A549 treated with AZD2906 at 1 μM for 4 hours (cell line): ENCODE results near the gene DENND5A. TPM values are rescaled to one million over a fixed set of nuclear protein-coding genes. Genes with fewer than 3 reads are reported as not detected.

Experiments used
- total RNA-seq: library from RNA; stranded (reverse); fragments of 200-300 nt; extraction: Qiagen RNA extraction; gene quantifications from 5 replicates; pipeline ENCODE4 v1.2.3, GENCODE V29; 2022

Gene DENND5A
- 30.4 to 53.9 TPM (median 37.6 TPM) in 5 replicates for total RNA-seq

DNA sequence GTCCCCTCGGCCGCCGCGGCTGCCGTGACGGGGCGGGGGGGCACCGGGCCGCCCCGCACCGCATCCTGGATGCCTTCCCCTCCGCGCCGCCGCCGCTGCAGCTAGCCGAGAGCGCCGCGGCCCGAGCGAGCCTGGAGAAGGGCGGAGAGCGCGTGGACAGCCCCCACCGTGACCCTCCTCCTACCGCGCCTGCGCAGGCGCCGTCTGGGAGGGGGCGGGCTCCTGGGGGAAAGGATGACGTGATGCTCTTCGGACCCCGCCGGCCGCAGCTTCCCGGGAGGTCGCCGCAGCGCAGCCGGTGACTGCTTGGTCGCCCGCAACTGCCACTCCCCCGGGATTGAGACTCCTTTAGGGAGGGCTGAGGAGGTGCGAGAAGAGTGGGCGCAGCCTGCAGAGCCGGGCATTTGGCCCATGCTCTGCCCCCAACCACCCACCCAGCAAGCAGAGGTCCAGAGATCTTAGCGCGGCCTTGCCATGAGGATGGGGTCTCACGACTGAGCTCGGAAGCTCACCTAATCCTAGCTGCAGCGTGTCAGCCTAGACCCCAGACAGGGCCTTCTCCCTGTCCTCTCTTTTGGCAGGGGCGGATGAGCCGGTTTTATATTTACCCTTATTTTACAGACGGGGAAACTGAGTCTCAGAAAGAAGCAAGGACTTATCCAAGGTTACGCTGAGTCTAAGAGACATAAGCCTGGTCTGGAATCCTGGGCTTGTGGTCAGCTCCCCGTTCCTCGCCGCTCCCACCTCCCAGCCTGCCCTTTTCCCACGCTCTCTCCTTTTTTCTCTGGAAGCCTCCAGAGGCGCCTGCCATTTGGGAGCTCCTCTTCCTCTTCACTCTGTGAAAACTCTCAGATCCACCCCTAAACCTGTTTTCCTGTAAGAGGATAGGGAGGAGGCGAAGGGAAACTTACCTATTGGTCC, at the start of gene DENND5A:
Gene DENND5A (minus strand): TSS at position 140 of the 921 bp plus-strand sequence. CDS start 281 bp downstream, outside the sequence.

GRCh38 chr11:9314291-9315077, 49.3 kb upstream of the DENND5A start, which contains the start of gene TMEM41B:
Gene TMEM41B, minus strand, starts transcription at chr11:9314593. Its CDS starts 152 bp downstream, at chr11:9314441.

DNA sequence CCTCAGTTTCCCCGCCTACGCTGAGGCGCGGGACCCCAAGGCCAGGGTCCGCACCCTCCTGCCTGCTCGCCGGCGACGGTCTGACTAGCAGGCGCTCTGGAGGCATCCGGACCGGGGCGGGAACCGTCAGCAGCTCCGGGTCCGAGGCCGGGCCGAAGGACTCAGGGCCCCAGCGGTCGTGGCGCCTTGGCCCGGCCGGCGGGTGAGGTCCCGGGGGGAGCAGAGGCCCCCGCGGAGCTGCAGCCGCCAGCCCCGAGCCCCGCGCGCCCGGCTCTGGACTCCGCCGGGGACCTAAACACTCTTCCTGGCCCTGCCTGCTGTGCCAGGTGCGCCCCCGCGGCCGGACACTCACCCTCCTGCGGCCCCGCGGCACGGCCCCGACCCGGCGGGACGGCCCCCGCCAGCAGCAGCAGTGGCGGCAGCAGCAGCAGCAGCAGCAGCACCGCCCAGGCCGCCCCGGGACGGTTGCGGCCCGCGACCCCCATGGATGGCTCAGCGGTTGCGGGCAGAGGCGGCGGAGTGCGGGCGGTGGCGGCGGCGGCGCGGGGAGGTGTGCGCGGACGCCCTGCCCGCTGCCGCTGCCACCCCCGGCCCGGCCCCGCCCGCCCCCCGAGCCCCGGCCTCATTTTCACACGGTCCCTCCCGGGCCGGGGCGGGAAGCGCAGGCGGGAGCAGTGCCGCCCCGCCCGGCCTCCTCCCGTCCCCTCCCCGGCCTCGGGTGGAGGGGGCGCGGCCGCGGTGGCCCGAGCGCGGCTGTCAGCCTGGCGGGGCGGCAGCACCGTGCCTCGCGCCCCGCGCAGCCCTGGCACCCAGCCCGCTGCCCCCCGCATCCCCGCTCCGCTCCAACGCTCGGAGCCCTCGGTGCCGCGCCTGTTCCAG, 173.9 kb downstream of the DENND5A start, which contains the start of gene SCUBE2:
Gene SCUBE2 (minus strand): TSS at position 556 of the 879 bp plus-strand sequence. CDS start 71 bp downstream, at position 485.

Other genes with a start within 250 kb of the DENND5A start
- gene SCUBE2, start 173.8 kb downstream of the DENND5A start, total RNA-seq: 0.29 to 0.45 TPM (median 0.33 TPM) in 5 replicates
- gene TMEM41B, start 49.2 kb upstream of the DENND5A start, total RNA-seq: 19.4 to 22.3 TPM (median 21.4 TPM) in 5 replicates
- 79.0 to 107 TPM (median 90.3 TPM) in 5 replicates for gene IPO7, start 119.3 kb upstream of the DENND5A start, total RNA-seq
- 8.3 to 10.7 TPM (median 9.1 TPM) in 5 replicates for gene ZNF143, start 195.7 kb upstream of the DENND5A start, total RNA-seq